Measurements from ENCODE around the gene BCL2L13.
A peak's percentile ranks its signal among the peaks of the same experiment; 100 is the strongest.
"Not testable (repeated sequence)": the region's sequence is repeated elsewhere in the genome, so short reads cannot be mapped to it uniquely, and the experiment has no call there.

The BCL2L13 gene

DNA sequence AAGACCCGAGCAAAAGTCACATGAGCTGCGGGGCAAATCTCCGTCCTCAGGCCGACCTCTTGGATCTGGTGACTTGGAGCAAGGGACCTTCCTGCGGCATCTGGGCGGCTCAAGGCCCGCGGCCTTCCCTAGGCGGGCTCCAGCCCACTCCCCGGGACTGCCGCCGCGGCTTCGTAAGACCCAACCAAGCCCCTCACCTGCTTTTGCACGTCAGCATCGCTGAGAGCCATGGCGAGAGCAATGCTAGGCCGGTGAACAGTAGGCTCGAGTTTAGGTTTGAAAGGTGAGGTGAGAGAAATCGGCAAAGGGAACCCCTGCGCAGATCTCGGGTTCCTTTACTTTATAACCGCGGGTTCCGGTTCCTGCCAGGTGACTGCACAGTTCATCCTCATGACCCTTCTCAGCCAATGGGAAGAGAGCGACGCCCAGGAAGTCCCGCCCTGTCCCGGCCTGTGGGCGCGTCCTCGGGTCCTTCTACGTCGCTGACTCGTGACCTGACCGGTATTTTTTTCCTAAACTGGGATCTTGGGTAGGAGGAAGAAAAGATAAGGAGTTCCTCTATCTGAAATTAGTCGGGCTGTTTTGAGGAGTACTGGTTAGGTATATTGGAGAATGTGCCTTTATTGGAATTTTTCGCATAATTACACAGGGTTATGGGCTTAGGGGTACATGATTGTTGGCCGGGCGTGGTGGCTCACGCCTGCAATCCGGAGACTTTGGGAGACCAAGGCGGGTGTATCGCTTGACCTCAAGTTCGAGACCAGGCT lies 10.0 kb upstream of the BCL2L13 start, which contains the start of gene ATP6V1E1:
ATP6V1E1 (minus strand) TSS at position 344 of the 767 bp plus-strand sequence; CDS start at position 230, 114 bp downstream.
- Mint-ChIP-seq H3K36me3 (peaks cover 30% of the 10 kb centered on the region), H3K27ac (peak within 1 kb of the TSS; percentile 95), H3K4me1 (no peaks in the 10 kb centered on the region), H3K4me3 (peak within 1 kb of the TSS; percentile 91), H3K9me3 (no peaks in the 10 kb centered on the region)
- ATAC-seq (peak; percentile 100), DNase-seq (ENCODE audit: low spot score in 2 of 2) (peak; percentile 82 to 96)

DNA sequence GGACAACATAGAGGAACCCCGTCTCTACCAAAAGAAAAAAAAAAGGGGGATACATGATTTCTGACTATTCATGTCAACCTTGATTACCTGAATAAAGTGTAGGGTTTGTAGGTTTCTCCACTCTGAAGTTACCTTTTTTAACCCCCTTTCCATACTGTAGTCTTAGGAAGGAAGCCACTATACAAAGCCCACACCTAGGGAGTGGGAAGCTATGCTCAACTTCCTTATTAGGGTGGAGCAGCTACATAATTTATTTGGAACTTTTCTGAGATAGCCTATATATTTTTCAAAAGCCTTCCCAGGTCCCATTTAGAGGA lies 9.4 kb upstream of the BCL2L13 start:
- peak overlapping the region; percentile 95 for H3K27ac Mint-ChIP-seq
- H3K36me3 Mint-ChIP-seq = peaks cover 24% of the 10 kb centered on the region
- no peaks in the 10 kb centered on the region for H3K4me1 Mint-ChIP-seq
- peak overlapping the region; percentile 91 for H3K4me3 Mint-ChIP-seq
- DNase-seq (ENCODE audit: low spot score in 2 of 2) = no peak
- no peak for ATAC-seq
- no peaks in the 10 kb centered on the region for H3K9me3 Mint-ChIP-seq

GRCh38 chr22:17629641-17630040 lies 8.9 kb upstream of the BCL2L13 start:
- Mint-ChIP-seq H3K36me3 (peaks cover 19% of the 10 kb centered on the region), H3K4me3 (peak overlapping the region; percentile 91), H3K9me3 (no peaks in the 10 kb centered on the region), H3K4me1 (no peaks in the 10 kb centered on the region), H3K27ac (no peak overlapping the region)
- DNase-seq (ENCODE audit: low spot score in 2 of 2) (no peak), ATAC-seq (no peak)

GRCh38 chr22:17631076-17631565 lies 7.4 kb upstream of the BCL2L13 start:
- Mint-ChIP-seq H3K4me1 (no peaks in the 10 kb centered on the region), H3K9me3 (no peaks in the 10 kb centered on the region), H3K4me3 (no peak overlapping the region), H3K27ac (no peak overlapping the region), H3K36me3 (peaks cover 5% of the 10 kb centered on the region)
- ATAC-seq = no peak
- no peak for DNase-seq (ENCODE audit: low spot score in 2 of 2)

- Mint-ChIP-seq H3K36me3 (peaks cover 2% of the 10 kb centered on the region), H3K9me3 (no peaks in the 10 kb centered on the region), H3K4me1 (peaks cover 10% of the 10 kb centered on the region), H3K27ac (no peak overlapping the region), H3K4me3 (no peak overlapping the region)
- ATAC-seq = no peak
- no peak for DNase-seq (ENCODE audit: low spot score in 2 of 2)
Measured at GRCh38 chr22:17633217-17633997, 5.2 kb upstream of the BCL2L13 start.

GRCh38 chr22:17633998-17634323 lies 4.6 kb upstream of the BCL2L13 start:
- peaks cover 8% of the 10 kb centered on the region for H3K36me3 Mint-ChIP-seq
- DNase-seq (ENCODE audit: low spot score in 2 of 2) (no peak), ATAC-seq (no peak)
- H3K9me3 Mint-ChIP-seq = no peaks in the 10 kb centered on the region
- peaks cover 11% of the 10 kb centered on the region for H3K4me1 Mint-ChIP-seq
- H3K27ac Mint-ChIP-seq = no peak overlapping the region
- no peak overlapping the region for H3K4me3 Mint-ChIP-seq

- ATAC-seq (no peak), DNase-seq (ENCODE audit: low spot score in 2 of 2) (no peak)
- Mint-ChIP-seq H3K4me3 (no peak overlapping the region), H3K27ac (no peak overlapping the region), H3K4me1 (peaks cover 11% of the 10 kb centered on the region), H3K9me3 (no peaks in the 10 kb centered on the region), H3K36me3 (peaks cover 8% of the 10 kb centered on the region)
Measured at GRCh38 chr22:17634696-17635095, 3.9 kb upstream of the BCL2L13 start.

- H3K4me3 Mint-ChIP-seq; H3K9me3 Mint-ChIP-seq; H3K27ac Mint-ChIP-seq; ATAC-seq; DNase-seq (ENCODE audit: low spot score in 2 of 2): not testable (repeated sequence)
- peaks cover 20% of the 10 kb centered on the region for H3K36me3 Mint-ChIP-seq
- peaks cover 11% of the 10 kb centered on the region for H3K4me1 Mint-ChIP-seq
Measured at GRCh38 chr22:17636850-17637249, 1.7 kb upstream of the BCL2L13 start.

- Mint-ChIP-seq H3K4me1 (peaks cover 12% of the 10 kb centered on the region), H3K27ac (peak overlapping the region; percentile 99), H3K4me3 (peak overlapping the region; percentile 85), H3K36me3 (peaks cover 28% of the 10 kb centered on the region), H3K9me3 (no peaks in the 10 kb centered on the region)
- DNase-seq (ENCODE audit: low spot score in 2 of 2) (no peak), ATAC-seq (no peak)
Measured at GRCh38 chr22:17637490-17638181, 921 bp upstream of the BCL2L13 start.

DNA sequence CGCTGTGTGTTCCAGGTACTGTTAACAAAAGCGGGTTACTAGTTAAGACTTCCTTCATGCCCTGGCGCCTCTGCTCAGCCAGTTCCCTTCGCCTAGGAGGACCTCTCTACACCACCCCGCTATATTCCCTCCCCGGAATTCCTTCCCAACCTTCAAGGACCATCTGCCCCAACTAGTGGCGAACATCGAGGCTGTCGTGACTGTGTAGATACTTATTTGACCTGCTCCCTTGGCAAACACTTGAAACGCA lies 450 bp upstream of the BCL2L13 start:
- Mint-ChIP-seq H3K4me1 (peaks cover 16% of the 10 kb centered on the region), H3K36me3 (peaks cover 32% of the 10 kb centered on the region), H3K4me3 (peak overlapping the region; percentile 85), H3K9me3 (no peaks in the 10 kb centered on the region), H3K27ac (peak overlapping the region; percentile 99)
- peak; percentile 31 for ATAC-seq
- no peak for DNase-seq (ENCODE audit: low spot score in 2 of 2)

DNA sequence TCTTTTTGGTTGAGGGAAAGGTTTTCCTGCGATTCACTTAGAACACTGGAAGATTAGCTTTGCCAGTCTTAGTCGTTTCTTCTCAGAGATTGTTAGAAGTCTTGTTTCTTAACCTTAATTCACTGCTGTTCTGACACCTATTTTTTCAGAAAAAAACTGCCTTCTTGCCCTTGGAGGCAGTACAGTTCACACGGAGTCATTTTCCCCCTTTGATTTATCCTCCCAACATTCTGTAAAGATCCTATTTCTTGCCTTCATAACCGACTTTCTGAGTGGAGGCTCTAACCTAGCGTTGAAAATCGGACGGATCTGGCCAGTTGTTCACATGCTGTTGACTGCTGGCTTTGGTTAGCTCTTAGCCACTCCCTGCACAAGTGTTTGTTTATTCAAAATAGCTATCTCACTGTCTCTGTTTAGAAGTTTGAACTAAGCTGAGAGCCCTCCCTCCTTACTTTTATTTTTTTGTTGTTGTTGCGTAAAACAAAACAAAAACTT lies 737 bp downstream of the BCL2L13 start:
- ATAC-seq (peak; percentile 33), DNase-seq (ENCODE audit: low spot score in 2 of 2) (no peak)
- peaks cover 36% of the 10 kb centered on the region for H3K36me3 Mint-ChIP-seq
- peak overlapping the region; percentile 99 for H3K27ac Mint-ChIP-seq
- peak overlapping the region; percentile 85 for H3K4me3 Mint-ChIP-seq
- no peaks in the 10 kb centered on the region for H3K9me3 Mint-ChIP-seq
- H3K4me1 Mint-ChIP-seq = peaks cover 16% of the 10 kb centered on the region

- H3K27ac Mint-ChIP-seq = no peak overlapping the region
- H3K4me3 Mint-ChIP-seq = no peak overlapping the region
Measured at GRCh38 chr22:17641269-17641668, 2.7 kb downstream of the BCL2L13 start.

GRCh38 chr22:17642357-17642756 lies 3.8 kb downstream of the BCL2L13 start:
- DNase-seq (ENCODE audit: low spot score in 2 of 2); H3K4me3 Mint-ChIP-seq; H3K27ac Mint-ChIP-seq; ATAC-seq; H3K9me3 Mint-ChIP-seq: not testable (repeated sequence)
- Mint-ChIP-seq H3K36me3 (peaks cover 42% of the 10 kb centered on the region), H3K4me1 (peaks cover 22% of the 10 kb centered on the region)

More at GRCh38 chr22:17641269-17641668, 2.7 kb downstream of the BCL2L13 start:
- Mint-ChIP-seq H3K9me3 (no peaks in the 10 kb centered on the region), H3K36me3 (peaks cover 42% of the 10 kb centered on the region), H3K4me1 (peaks cover 22% of the 10 kb centered on the region)
- ATAC-seq (no peak), DNase-seq (ENCODE audit: low spot score in 2 of 2) (no peak)

- ATAC-seq (no peak), DNase-seq (ENCODE audit: low spot score in 2 of 2) (no peak)
- Mint-ChIP-seq H3K9me3 (no peaks in the 10 kb centered on the region), H3K4me3 (no peak overlapping the region), H3K4me1 (peaks cover 10% of the 10 kb centered on the region), H3K36me3 (peaks cover 16% of the 10 kb centered on the region), H3K27ac (no peak overlapping the region)
Measured at GRCh38 chr22:17647452-17647851, 8.9 kb downstream of the BCL2L13 start.

- peaks cover 10% of the 10 kb centered on the region for H3K36me3 Mint-ChIP-seq
- peaks cover 6% of the 10 kb centered on the region for H3K4me1 Mint-ChIP-seq
- H3K4me3 Mint-ChIP-seq = no peak overlapping the region
- DNase-seq (ENCODE audit: low spot score in 2 of 2) (no peak), ATAC-seq (no peak)
- H3K27ac Mint-ChIP-seq = no peak overlapping the region
- no peaks in the 10 kb centered on the region for H3K9me3 Mint-ChIP-seq
Measured at GRCh38 chr22:17647991-17648390, 9.4 kb downstream of the BCL2L13 start.

All from stimulated activated effector memory CD8-positive, alpha-beta T cell treated with anti-CD3 and anti-CD28 coated beads, Interleukin-12 subunit alpha, Interleukin-12 subunit beta, amount 100 ng/mL, for 72 hours (primary cell).